ENCODE results near the gene SIPA1L3.

Gene SIPA1L3

DNA sequence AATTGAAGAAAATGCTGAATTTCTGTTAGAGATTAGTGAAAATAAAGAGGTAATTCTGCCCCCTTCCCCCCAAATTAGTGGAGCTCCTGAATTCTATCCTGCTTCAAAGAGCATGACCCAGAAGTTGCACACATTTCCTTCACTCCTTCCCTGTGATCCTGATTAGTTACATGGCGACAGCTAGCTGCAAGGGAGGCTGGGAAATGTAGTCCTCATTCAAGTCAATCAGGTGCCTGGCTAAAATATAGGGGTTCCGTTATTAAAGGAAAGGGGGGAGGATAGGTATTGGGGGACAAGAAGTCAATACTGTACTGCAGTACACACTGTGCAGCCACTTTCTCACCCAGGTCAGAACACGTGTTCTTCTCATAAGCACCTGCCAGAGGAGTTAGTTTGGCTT lies 65.8 kb downstream of the SIPA1L3 start:
- Histone ChIP-seq H3K79me2 (ENCODE audit: insufficient read depth, low read depth) (no peaks in the 10 kb centered on the region), H3K27ac (no peak overlapping the region), H3K36me3 (ENCODE audit: insufficient read depth) (no peaks in the 10 kb centered on the region), H2AFZ (ENCODE audit: low read depth) (no peak overlapping the region), H3K27me3 (ENCODE audit: insufficient read depth, low read depth) (no peaks in the 10 kb centered on the region), H3K4me3 (IDR thresholded peaks at IDR 0.05; ENCODE audit: insufficient read depth, low read depth, low read length) (no peak overlapping the region), H4K20me1 (ENCODE audit: insufficient read depth) (no peaks in the 10 kb centered on the region), H3K9ac (no peak overlapping the region), H3K4me2 (no peak overlapping the region), H3K4me1 (ENCODE audit: low read depth, poor library complexity, severe bottlenecking) (no peaks in the 10 kb centered on the region)
- TF ChIP-seq, protein P1, sequence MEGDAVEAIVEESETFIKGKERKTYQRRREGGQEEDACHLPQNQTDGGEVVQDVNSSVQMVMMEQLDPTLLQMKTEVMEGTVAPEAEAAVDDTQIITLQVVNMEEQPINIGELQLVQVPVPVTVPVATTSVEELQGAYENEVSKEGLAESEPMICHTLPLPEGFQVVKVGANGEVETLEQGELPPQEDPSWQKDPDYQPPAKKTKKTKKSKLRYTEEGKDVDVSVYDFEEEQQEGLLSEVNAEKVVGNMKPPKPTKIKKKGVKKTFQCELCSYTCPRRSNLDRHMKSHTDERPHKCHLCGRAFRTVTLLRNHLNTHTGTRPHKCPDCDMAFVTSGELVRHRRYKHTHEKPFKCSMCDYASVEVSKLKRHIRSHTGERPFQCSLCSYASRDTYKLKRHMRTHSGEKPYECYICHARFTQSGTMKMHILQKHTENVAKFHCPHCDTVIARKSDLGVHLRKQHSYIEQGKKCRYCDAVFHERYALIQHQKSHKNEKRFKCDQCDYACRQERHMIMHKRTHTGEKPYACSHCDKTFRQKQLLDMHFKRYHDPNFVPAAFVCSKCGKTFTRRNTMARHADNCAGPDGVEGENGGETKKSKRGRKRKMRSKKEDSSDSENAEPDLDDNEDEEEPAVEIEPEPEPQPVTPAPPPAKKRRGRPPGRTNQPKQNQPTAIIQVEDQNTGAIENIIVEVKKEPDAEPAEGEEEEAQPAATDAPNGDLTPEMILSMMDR (conservative IDR thresholded peaks at IDR 0.05; ENCODE audit: low read depth, low read length): no peak

DNA sequence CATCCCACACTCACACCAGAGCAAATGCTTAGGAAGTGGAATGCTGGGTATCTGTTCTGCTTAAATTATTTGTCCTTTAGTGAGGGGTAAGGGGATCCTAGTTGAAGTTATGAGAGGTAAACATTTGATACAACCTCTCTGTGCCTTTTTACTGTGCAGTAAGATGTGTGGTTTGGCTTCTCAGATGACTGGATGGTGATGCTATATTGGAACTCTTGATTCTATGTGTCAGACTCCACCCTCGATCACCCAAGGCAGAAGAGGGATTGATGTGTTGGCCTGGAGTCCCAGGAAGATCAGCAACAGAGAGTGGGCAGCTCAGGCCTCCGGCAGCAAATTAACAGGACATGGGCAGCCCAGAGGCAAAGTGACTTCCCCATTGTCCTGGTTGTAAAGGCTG lies 66.7 kb downstream of the SIPA1L3 start:
- Histone ChIP-seq H3K4me2 (no peak overlapping the region), H3K27me3 (ENCODE audit: insufficient read depth, low read depth) (no peaks in the 10 kb centered on the region), H3K27ac (no peak overlapping the region), H3K36me3 (ENCODE audit: insufficient read depth) (no peaks in the 10 kb centered on the region), H3K9ac (no peak overlapping the region), H3K79me2 (ENCODE audit: insufficient read depth, low read depth) (no peaks in the 10 kb centered on the region), H3K4me3 (IDR thresholded peaks at IDR 0.05; ENCODE audit: insufficient read depth, low read depth, low read length) (no peak overlapping the region), H4K20me1 (ENCODE audit: insufficient read depth) (no peaks in the 10 kb centered on the region), H2AFZ (ENCODE audit: low read depth) (no peak overlapping the region), H3K4me1 (ENCODE audit: low read depth, poor library complexity, severe bottlenecking) (no peaks in the 10 kb centered on the region)
- TF ChIP-seq, protein P1 (conservative IDR thresholded peaks at IDR 0.05; ENCODE audit: low read depth, low read length): no peak

DNA sequence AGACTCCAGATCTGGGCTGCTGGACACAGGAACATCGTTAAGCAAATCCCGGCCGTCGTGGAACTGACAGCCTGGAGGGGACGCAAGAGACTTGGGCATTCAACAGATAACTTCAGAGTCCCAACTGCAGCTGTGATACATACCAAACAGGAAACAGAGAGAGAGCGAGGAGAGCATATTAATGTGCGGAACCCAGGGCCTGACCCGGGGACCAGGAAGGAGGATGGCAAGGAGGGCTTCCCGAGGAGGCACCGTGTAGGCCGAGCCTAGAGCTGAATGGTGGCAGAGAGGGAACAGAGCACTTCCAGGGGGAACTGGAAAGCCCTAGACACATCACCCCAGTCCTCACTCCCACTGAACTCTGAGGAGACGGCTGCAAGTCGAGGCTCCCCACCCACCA lies 68.1 kb downstream of the SIPA1L3 start:
- H3K79me2 ChIP-seq (ENCODE audit: insufficient read depth, low read depth): no peaks in the 10 kb centered on the region
- no peak overlapping the region for H2AFZ ChIP-seq (ENCODE audit: low read depth)
- no peak overlapping the region for H3K9ac ChIP-seq
- H3K27me3 ChIP-seq (ENCODE audit: insufficient read depth, low read depth): no peaks in the 10 kb centered on the region
- H4K20me1 ChIP-seq (ENCODE audit: insufficient read depth): no peaks in the 10 kb centered on the region
- no peaks in the 10 kb centered on the region for H3K4me1 ChIP-seq (ENCODE audit: low read depth, poor library complexity, severe bottlenecking)
- H3K27ac ChIP-seq: no peak overlapping the region
- TF ChIP-seq, protein P1 (conservative IDR thresholded peaks at IDR 0.05; ENCODE audit: low read depth, low read length): no peak
- no peak overlapping the region for H3K4me2 ChIP-seq
- H3K36me3 ChIP-seq (ENCODE audit: insufficient read depth): no peaks in the 10 kb centered on the region
- H3K4me3 ChIP-seq (IDR thresholded peaks at IDR 0.05; ENCODE audit: insufficient read depth, low read depth, low read length): no peak overlapping the region

DNA sequence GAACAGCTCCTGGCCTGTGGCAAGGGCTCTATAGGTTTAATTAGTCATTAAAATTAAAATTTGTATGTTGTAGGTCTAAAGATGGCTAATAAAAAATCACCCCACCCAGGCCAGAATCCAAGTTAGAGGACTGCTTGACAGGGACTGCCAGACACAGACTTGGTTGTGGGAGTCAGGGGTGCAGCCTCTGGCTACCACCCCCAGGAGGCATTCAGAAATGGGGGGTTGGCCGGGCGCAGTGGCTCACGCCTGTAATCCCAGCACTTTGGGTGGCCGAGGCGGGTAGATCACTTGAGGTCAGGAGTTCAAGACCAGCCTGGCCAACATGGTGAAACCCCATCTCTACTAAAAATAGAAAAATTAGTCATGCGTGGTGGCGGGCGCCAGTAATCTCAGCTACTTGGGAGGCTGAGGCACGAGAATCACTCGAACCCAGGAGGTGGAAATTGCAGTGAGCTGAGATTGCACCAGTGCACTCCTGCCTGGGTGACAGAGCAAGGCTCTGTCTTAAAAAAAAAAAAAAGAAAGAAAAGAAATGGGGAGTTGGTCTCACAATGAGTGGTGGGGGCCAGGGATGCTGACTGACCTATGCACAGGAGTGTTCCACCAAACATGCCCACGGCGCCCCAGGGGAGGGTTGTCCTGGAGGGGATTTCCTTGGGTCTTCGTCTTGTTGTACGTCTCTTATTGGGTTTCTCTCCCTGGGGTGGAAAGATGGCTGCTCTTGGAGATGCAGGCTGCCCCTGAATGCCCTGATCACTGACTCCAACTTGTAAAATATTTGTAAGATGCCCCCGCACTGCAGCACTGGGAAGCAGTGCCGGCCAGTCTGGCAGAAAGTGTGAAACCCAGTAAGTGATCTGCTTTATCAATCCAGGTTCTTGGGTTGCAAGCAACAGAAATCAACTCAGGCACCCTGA lies 68.8 kb downstream of the SIPA1L3 start:
- TF ChIP-seq, protein P1 (conservative IDR thresholded peaks at IDR 0.05; ENCODE audit: low read depth, low read length): no peak
- no peaks in the 10 kb centered on the region for H3K36me3 ChIP-seq (ENCODE audit: insufficient read depth)
- no peaks in the 10 kb centered on the region for H4K20me1 ChIP-seq (ENCODE audit: insufficient read depth)
- H3K4me1 ChIP-seq (ENCODE audit: low read depth, poor library complexity, severe bottlenecking): no peaks in the 10 kb centered on the region
- H3K4me3 ChIP-seq (IDR thresholded peaks at IDR 0.05; ENCODE audit: insufficient read depth, low read depth, low read length): no peak overlapping the region
- no peak overlapping the region for H2AFZ ChIP-seq (ENCODE audit: low read depth)
- no peak overlapping the region for H3K4me2 ChIP-seq
- H3K27me3 ChIP-seq (ENCODE audit: insufficient read depth, low read depth): no peaks in the 10 kb centered on the region
- no peak overlapping the region for H3K27ac ChIP-seq
- H3K79me2 ChIP-seq (ENCODE audit: insufficient read depth, low read depth): no peaks in the 10 kb centered on the region
- no peak overlapping the region for H3K9ac ChIP-seq

Data from KMS-11 (cell line).